Activated naive CD8-positive, alpha-beta T cell treated with anti-CD3 and anti-CD28 coated beads for 36 hours (primary cell): ENCODE measurements around the gene CASP9. TPM values are rescaled to one million over a fixed set of nuclear protein-coding genes. Genes with fewer than 3 reads are reported as not detected.

Experiments
- total RNA-seq, 2 experiments: library from RNA; stranded (reverse); gene quantifications; one replicate each; pipeline ENCODE4 v1.2.3, GENCODE V29; 2021

Gene CASP9
- total RNA-seq, 2 experiments from 2014 or later: 6.5 to 9.1 TPM

Other genes with a start within 250 kb of the CASP9 start
- gene EFHD2, start 114.3 kb downstream of the CASP9 start, total RNA-seq: 10 to 100 TPM; 45.6 to 46.2 TPM
- gene CTRC, start 85.8 kb downstream of the CASP9 start, total RNA-seq: under 1 TPM in 1 of 2 experiments, not detected in 1; 0.30 TPM
- not detected for gene CELA2A, start 67.5 kb downstream of the CASP9 start, total RNA-seq
- not detected for gene CELA2B, start 48.1 kb downstream of the CASP9 start, total RNA-seq
- gene DNAJC16, start 2.6 kb upstream of the CASP9 start, total RNA-seq: 10 to 100 TPM; 12.2 to 12.8 TPM
- 10 to 100 TPM; 25.4 to 26.2 TPM for gene AGMAT, start 60.8 kb upstream of the CASP9 start, total RNA-seq
- 10 to 100 TPM; 45.4 to 45.9 TPM for gene DDI2, start 93.2 kb upstream of the CASP9 start, total RNA-seq
- gene PLEKHM2, start 160.1 kb upstream of the CASP9 start, total RNA-seq: 10 to 100 TPM; 45.4 to 50.6 TPM
- gene SLC25A34, start 212.0 kb upstream of the CASP9 start, total RNA-seq: under 1 TPM; 0.76 to 0.94 TPM
- gene TMEM82, start 218.3 kb upstream of the CASP9 start, total RNA-seq: not detected
- gene FBLIM1, start 234.6 kb upstream of the CASP9 start, total RNA-seq: not detected